Measurements from ENCODE around the gene BANF1.

- TF ChIP-seq CTCF (conservative IDR thresholded peaks at IDR 0.05; ENCODE audit: low read depth, low read length) = peak; percentile 35; the same call in 1 of the 2 replicates
- TF ChIP-seq EZH2phosphoT487 (IDR thresholded peaks at IDR 0.05; ENCODE audit: borderline replicate concordance, low read length) = no peak
Measured at GRCh38 chr11:65968600-65969482, 33.5 kb upstream of the BANF1 start.

Data from PC-3 (cell line).